Keratinocyte (primary cell): ENCODE results near the gene LENG9. TPM values are rescaled to one million over a fixed set of nuclear protein-coding genes. Genes with fewer than 3 reads are reported as not detected.
"Not testable (repeated sequence)": the region's sequence is repeated elsewhere in the genome, so short reads cannot be mapped to it uniquely, and the experiment has no call there.

Experiments
- DNase-seq: peaks from one replicate; pipeline ENCODE4 v3.0.0-alpha.2; 2011; ENCODE audit warnings: low read depth, missing footprints, low spot score
- FAIRE-seq: peaks from 2 replicates; lab custom pipeline; 2011; peaks lifted over from hg19 to GRCh38; lab: Jason Lieb, UNC
- H2AFZ ChIP-seq: 2 replicates; pipeline ENCODE4 v1.6.0; 2012; ENCODE audit warnings: low read length, control low read depth, inconsistent platforms; ENCODE audit not compliant: control insufficient read depth
- H3K27ac ChIP-seq: 2 replicates; pipeline ENCODE4 v1.5.1; 2011; ENCODE audit warnings: low read length; ENCODE audit not compliant: control insufficient read depth, insufficient read depth
- H3K27me3 ChIP-seq: 3 replicates; pipeline ENCODE4 v1.6.0; 2011; ENCODE audit warnings: low read length; ENCODE audit not compliant: control insufficient read depth, insufficient read depth; ENCODE audit errors: extremely low read depth
- H3K36me3 ChIP-seq, 2 experiments: 2 replicates in 1 of 2; 3 replicates in 1 of 2; pipeline ENCODE4 v1.5.1; 2011; ENCODE audit warnings: low read length in 2 of 2, mild to moderate bottlenecking in 1 of 2; ENCODE audit not compliant: control insufficient read depth in 2 of 2, insufficient read depth in 2 of 2; ENCODE audit errors: extremely low read depth in 1 of 2
- H3K4me1 ChIP-seq: 3 replicates; pipeline ENCODE4 v1.5.1; 2011; ENCODE audit warnings: low read length; ENCODE audit not compliant: control insufficient read depth, insufficient read depth; ENCODE audit errors: extremely low read depth
- H3K4me2 ChIP-seq: 3 replicates; pipeline ENCODE4 v1.6.0; 2011; ENCODE audit warnings: low read depth, low read length; ENCODE audit not compliant: control insufficient read depth, insufficient read depth; ENCODE audit errors: extremely low read depth
- H3K4me3 ChIP-seq, 3 experiments: fragments of 200-600 bp in 1 of 3; sonication (generic) in 1 of 3; 2 replicates in 2 of 3; 3 replicates in 1 of 3; pipeline ENCODE4 v1.5.1; 2011 to 2016; ENCODE audit warnings: low read length in 3 of 3, mild to moderate bottlenecking in 3 of 3, control low read depth in 2 of 3, inconsistent platforms in 1 of 3, low read depth in 1 of 3, mixed read lengths in 1 of 3, mixed run types in 1 of 3, moderate library complexity in 1 of 3; ENCODE audit not compliant: control insufficient read depth in 2 of 3, insufficient read depth in 2 of 3; ENCODE audit errors: extremely low read depth in 1 of 3
- H3K79me2 ChIP-seq: 2 replicates; pipeline ENCODE4 v1.6.0; 2012; ENCODE audit warnings: low read length; ENCODE audit not compliant: control insufficient read depth, insufficient read depth
- H3K9ac ChIP-seq: 3 replicates; pipeline ENCODE4 v1.6.0; 2011; ENCODE audit warnings: low read length; ENCODE audit not compliant: control insufficient read depth, insufficient read depth; ENCODE audit errors: extremely low read depth
- H3K9me1 ChIP-seq: 3 replicates; pipeline ENCODE4 v1.6.0; 2011; ENCODE audit warnings: low read length; ENCODE audit not compliant: control insufficient read depth, insufficient read depth; ENCODE audit errors: extremely low read depth
- H3K9me3 ChIP-seq: 2 replicates; pipeline ENCODE4 v1.5.1; 2012; ENCODE audit warnings: low read depth, low read length; ENCODE audit not compliant: control insufficient read depth
- H4K20me1 ChIP-seq: 3 replicates; pipeline ENCODE4 v1.6.0; 2011; ENCODE audit warnings: low read length; ENCODE audit not compliant: control insufficient read depth, insufficient read depth; ENCODE audit errors: extremely low read depth
- EZH2 ChIP-seq: IDR thresholded peaks from one replicate; pipeline ENCODE4 v1.6.1; 2012; ENCODE audit warnings: inconsistent platforms, mild to moderate bottlenecking, low read length, moderate library complexity
- dilution Hi-C: fragments of 300-500 bp; cut with MboI; formaldehyde crosslinking; loops from one replicate; pipeline ENCODE4 v1.7.0; 2020; ENCODE audit warnings: low sequenced_read_pairs; ENCODE audit not compliant: extremely low pct_ligation_motif_present
- polyA plus RNA-seq, 5 experiments: library from polyadenylated mRNA; depleted of rRNA in 3 of 5; stranded (reverse) in 3 of 5; stranded (forward) in 1 of 5; unstranded in 1 of 5; fragments of >200 nt; gene quantifications; 1 replicate in 1 of 5; 2 replicates in 3 of 5; 3 replicates in 1 of 5; pipeline versions ENCODE4 v1.2.1 to v1.2.3, GENCODE V29; 2011 to 2012; ENCODE audit warnings: missing spikeins in 2 of 5, low read depth in 1 of 5, low replicate concordance in 1 of 5
- TF ChIP-seq, protein P1 (sequence below), 3 experiments: IDR thresholded peaks in 1 of 3; conservative IDR thresholded peaks in 1 of 3; optimal IDR thresholded peaks in 1 of 3; 2 replicates in 2 of 3; 3 replicates in 1 of 3; pipeline versions ENCODE3 to v1.5.1; 2011; ENCODE audit warnings: low read length in 3 of 3, mild to moderate bottlenecking in 3 of 3, moderate library complexity in 2 of 3, control low read depth in 1 of 3, inconsistent platforms in 1 of 3; ENCODE audit not compliant: insufficient read depth in 2 of 3; ENCODE audit errors: extremely low read depth in 1 of 3

LENG9 gene
- polyA plus RNA-seq, 1 donor (not counting 4 experiments of a cell fraction or from before 2014, with no cell fraction given) = 1.3 TPM

DNA sequence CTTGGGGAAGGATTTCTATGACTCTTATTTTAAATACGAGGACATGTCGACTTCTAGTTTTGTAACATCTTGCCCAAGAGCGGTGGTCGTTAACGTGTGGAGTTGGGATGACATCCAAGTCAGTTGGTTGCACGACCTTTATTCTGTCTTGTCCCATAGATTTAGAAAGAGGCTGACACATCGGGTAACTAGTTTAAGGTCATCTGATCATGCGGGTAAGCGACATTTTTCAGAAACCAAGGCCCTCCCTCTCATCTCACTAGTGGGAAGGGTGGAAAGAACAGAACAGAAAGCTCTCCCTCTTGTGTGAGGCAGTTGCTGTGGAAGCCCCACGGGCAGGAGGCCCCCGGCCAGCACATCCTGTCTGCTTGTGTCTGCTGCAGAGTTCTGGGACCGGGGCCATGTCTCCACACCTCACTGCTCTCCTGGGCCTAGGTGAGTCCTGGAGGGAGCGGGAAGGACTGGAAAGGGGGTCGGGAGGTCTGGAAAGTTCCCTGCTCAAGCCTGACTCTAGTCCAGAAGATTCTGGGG lies 39.0 kb upstream of the LENG9 start, which contains the start of gene LAIR2:
Gene LAIR2 (plus strand): TSS at position 314 of the 531 bp plus-strand sequence. CDS start 88 bp downstream, at position 402.
- H2AFZ ChIP-seq = no peak within 1 kb of the TSS
- peaks cover 4% of the 10 kb centered on the region for H3K9me3 ChIP-seq
- H3K9me1 ChIP-seq = no peaks in the 10 kb centered on the region
- no peaks in the 10 kb centered on the region for H4K20me1 ChIP-seq
- TF ChIP-seq, protein P1, sequence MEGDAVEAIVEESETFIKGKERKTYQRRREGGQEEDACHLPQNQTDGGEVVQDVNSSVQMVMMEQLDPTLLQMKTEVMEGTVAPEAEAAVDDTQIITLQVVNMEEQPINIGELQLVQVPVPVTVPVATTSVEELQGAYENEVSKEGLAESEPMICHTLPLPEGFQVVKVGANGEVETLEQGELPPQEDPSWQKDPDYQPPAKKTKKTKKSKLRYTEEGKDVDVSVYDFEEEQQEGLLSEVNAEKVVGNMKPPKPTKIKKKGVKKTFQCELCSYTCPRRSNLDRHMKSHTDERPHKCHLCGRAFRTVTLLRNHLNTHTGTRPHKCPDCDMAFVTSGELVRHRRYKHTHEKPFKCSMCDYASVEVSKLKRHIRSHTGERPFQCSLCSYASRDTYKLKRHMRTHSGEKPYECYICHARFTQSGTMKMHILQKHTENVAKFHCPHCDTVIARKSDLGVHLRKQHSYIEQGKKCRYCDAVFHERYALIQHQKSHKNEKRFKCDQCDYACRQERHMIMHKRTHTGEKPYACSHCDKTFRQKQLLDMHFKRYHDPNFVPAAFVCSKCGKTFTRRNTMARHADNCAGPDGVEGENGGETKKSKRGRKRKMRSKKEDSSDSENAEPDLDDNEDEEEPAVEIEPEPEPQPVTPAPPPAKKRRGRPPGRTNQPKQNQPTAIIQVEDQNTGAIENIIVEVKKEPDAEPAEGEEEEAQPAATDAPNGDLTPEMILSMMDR (optimal IDR thresholded peaks at IDR 0.05 in 1 of 3, IDR thresholded peaks at IDR 0.05 in 1 of 3, conservative IDR thresholded peaks at IDR 0.05 in 1 of 3; ENCODE audit: extremely low read depth in 1 of 3, insufficient read depth in 2 of 3, low read length in 3 of 3) = no peak
- no peak for TF ChIP-seq EZH2
- no peaks in the 10 kb centered on the region for H3K4me1 ChIP-seq
- H3K9ac ChIP-seq = no peak within 1 kb of the TSS
- H3K27ac ChIP-seq = no peak within 1 kb of the TSS
- H3K36me3 ChIP-seq = no peaks in the 10 kb centered on the region
- dilution Hi-C loops = no loop called here
- no peak for FAIRE-seq
- H3K4me2 ChIP-seq = no peak within 1 kb of the TSS
- no peak for DNase-seq
- H3K79me2 ChIP-seq = no peaks in the 10 kb centered on the region
- no peak within 1 kb of the TSS for H3K4me3 ChIP-seq
- H3K27me3 ChIP-seq = no peaks in the 10 kb centered on the region

DNA sequence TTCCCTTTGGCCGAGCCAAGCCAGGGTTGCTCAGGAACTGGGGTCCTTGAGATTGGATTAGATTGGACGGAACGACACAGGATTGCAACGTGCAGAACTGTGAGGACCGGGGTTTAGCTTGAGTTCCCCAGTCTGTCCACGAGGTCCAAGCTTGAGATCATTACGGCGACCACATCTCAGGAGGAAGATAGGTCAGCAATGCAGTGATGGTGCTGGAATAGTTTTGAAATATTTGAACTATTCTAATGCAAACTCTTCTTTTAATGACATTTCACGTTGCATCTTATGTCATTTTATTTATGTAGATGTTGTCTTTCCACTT lies 34.8 kb upstream of the LENG9 start:
- H3K4me2 ChIP-seq, H3K4me1 ChIP-seq, H3K27ac ChIP-seq, H2AFZ ChIP-seq, H3K4me3 ChIP-seq, H3K79me2 ChIP-seq, DNase-seq, FAIRE-seq, H3K27me3 ChIP-seq, H4K20me1 ChIP-seq, H3K9me1 ChIP-seq, H3K9me3 ChIP-seq, H3K9ac ChIP-seq, H3K36me3 ChIP-seq, dilution Hi-C loops: not testable (repeated sequence)

DNA sequence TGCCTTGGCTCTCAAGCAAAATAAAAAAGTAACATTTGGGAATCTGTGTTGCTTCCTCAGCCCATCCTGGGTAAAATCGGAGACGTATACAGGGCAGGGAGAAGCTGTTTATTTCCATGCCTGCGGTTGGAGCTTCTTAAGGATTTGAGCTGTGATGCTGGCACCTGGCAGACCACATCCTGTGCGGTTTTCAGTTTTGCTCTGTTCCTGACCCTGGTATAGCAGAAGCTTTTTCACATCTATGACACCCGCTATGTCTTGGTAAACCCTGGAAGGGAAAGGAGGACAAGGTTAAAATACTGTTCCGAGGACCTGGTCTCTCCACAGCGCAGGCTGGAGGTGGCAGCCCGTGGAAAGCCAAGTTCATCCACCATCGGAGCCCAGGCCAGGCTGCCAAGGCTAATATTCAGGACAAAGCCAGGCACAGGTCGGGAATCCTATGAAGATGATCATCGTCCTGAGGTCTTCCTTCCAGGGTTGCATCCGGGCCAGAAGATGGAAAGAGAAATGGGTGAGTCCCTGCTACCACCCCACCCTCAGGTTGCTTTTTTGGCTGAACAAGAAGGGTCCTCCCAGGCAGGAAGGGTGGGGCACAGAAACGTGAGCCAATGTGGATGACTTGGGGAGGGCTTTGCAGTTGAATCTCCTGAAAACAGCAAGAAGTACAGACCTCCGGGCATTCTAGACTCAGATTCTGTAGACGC lies 34.3 kb upstream of the LENG9 start:
- FAIRE-seq, H3K4me3 ChIP-seq, H3K36me3 ChIP-seq, H3K9me1 ChIP-seq, H3K79me2 ChIP-seq, H3K9me3 ChIP-seq, H3K9ac ChIP-seq, H2AFZ ChIP-seq, dilution Hi-C loops, H4K20me1 ChIP-seq, DNase-seq, H3K4me2 ChIP-seq, H3K27me3 ChIP-seq, H3K4me1 ChIP-seq, H3K27ac ChIP-seq: not testable (repeated sequence)

DNA sequence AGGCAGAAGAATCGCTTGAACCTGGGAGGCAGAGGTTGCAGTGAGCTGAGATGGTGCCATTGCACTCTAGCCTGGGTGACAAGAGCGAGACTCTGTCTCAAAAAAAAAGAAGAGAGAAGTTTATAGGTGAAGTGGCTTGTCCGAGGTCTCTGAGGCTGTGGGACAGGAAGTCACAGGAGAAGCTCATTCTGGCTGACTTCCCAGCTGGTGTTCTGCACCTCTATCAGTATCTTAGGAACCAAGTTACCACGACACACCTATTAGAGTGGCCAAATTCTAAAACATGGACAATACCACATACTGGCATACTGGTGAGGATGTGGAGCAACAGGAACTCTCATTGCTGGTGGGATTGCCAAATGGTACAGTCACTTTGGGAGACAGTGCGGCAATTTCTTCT lies 31.7 kb upstream of the LENG9 start:
- H3K9me1 ChIP-seq, H2AFZ ChIP-seq, H3K4me1 ChIP-seq, DNase-seq, FAIRE-seq, H3K27ac ChIP-seq, H3K9ac ChIP-seq, H3K4me3 ChIP-seq, H3K79me2 ChIP-seq, H3K36me3 ChIP-seq, H3K4me2 ChIP-seq, H3K9me3 ChIP-seq, H3K27me3 ChIP-seq, dilution Hi-C loops, H4K20me1 ChIP-seq: not testable (repeated sequence)
